Right lobe of liver (tissue), 4 donors: ENCODE measurements around the gene RBM38.

ENCODE experiments used
- POLR2A ChIP-seq: fragments of 450-650 bp; IDR thresholded peaks from one replicate; pipeline ENCODE4 v1.6.1; 2017; ENCODE audit warnings: antibody characterized with exemption, mild to moderate bottlenecking
- TF ChIP-seq, protein P1 (sequence below), 4 donors: fragments of 200-600 bp in 3 of 4; fragments of 450-650 bp in 1 of 4; IDR thresholded peaks; one replicate each; pipeline versions ENCODE4 v1.5.1 to v1.8.0; 2016 to 2022; ENCODE audit warnings: antibody characterized with exemption in 4 of 4, mild to moderate bottlenecking in 2 of 4
- donor health status: DM: no; HTN: no; CAD: no.
- donor health status: DM: no; HTN: no; CAD: no.
- donor health status: DM: no; HTN: yes; CAD: no.

DNA sequence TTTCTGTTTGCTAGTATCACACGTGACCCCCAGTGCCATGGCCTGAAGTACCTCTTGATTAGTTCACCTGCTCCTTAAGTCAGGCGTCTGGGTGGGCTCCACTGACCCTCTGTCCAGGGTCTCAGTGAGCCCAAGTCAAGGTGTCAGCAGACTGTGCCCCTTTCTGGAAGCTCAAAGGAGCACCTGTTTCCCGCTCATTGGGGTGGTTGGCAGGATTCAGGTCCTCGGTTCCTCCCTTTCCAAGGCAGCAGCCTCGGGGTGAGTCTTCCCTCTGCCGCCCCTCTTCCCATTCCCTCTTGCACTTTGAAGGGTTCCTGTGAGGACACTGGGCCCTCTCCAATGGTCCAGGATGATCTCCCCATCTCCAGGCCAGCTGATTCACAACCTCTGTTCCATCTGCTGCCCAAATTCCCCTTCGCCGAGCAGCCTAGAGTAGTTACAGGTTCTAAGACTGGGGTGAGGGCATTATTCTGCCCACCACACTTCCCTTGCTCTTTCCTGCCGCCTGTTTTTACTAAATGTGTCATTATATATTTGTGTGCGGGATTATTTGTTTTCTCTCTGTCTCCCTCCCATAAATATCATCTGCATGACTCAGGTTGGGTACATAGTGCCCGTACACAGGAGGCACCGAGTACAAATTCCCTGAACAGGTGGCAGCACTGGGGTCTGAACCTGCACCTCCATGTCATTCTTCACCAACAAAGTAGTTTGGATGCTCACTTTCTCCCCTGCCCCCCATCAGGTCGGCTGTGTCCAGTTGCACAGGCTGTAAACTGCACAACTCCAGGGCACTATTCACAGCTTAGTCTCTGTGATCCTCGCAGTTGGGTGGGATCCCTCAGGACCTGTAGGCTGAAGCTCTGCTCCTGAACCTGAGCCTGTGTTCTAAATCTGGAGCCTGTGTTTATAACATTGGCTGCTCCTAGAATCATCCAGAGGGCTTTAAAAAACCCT is 58.5 kb downstream of the RBM38 start:
- TF ChIP-seq POLR2A = no peak
- TF ChIP-seq, protein P1, sequence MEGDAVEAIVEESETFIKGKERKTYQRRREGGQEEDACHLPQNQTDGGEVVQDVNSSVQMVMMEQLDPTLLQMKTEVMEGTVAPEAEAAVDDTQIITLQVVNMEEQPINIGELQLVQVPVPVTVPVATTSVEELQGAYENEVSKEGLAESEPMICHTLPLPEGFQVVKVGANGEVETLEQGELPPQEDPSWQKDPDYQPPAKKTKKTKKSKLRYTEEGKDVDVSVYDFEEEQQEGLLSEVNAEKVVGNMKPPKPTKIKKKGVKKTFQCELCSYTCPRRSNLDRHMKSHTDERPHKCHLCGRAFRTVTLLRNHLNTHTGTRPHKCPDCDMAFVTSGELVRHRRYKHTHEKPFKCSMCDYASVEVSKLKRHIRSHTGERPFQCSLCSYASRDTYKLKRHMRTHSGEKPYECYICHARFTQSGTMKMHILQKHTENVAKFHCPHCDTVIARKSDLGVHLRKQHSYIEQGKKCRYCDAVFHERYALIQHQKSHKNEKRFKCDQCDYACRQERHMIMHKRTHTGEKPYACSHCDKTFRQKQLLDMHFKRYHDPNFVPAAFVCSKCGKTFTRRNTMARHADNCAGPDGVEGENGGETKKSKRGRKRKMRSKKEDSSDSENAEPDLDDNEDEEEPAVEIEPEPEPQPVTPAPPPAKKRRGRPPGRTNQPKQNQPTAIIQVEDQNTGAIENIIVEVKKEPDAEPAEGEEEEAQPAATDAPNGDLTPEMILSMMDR (IDR thresholded peaks at IDR 0.05) = no peak
